Psoas muscle (tissue), 8 donors: ENCODE measurements around the gene SLCO2A1. TPM values are rescaled to one million over a fixed set of nuclear protein-coding genes. Genes with fewer than 3 reads are reported as not detected.

Experiments used
- ATAC-seq, 4 donors: fragments of 200-7000 bp; cut with Tn5 transposase; one replicate each; pipeline ENCODE4 v1.9.1; 2020; ENCODE audit warnings: moderate library complexity in 3 of 4, mild to moderate bottlenecking in 2 of 4
- DNase-seq, 2 donors: peaks; one replicate each; pipeline ENCODE4 v3.0.0-alpha.2; 2020
- H3K27ac ChIP-seq: fragments of 200-600 bp; one replicate; pipeline ENCODE4 v1.8.0; 2022
- H3K27me3 ChIP-seq, 3 donors: fragments of 200-600 bp in 1 of 3; one replicate each; pipeline versions ENCODE4 v1.6.1 to v1.8.0; 2013 to 2022; ENCODE audit warnings: low read length in 2 of 3, mild to moderate bottlenecking in 2 of 3, moderate library complexity in 1 of 3; ENCODE audit not compliant: insufficient read depth in 3 of 3
- H3K36me3 ChIP-seq, 2 donors: fragments of 200-600 bp in 1 of 2; one replicate each; pipeline versions ENCODE4 v1.6.1 to v1.8.0; 2013 to 2022; ENCODE audit warnings: low read depth in 1 of 2, mild to moderate bottlenecking in 1 of 2, moderate library complexity in 1 of 2; ENCODE audit not compliant: insufficient read depth in 1 of 2
- H3K4me1 ChIP-seq: fragments of 200-600 bp; one replicate; pipeline ENCODE4 v1.8.0; 2022
- H3K4me3 ChIP-seq: fragments of 200-600 bp; one replicate; pipeline ENCODE4 v1.8.0; 2022; ENCODE audit warnings: mild to moderate bottlenecking
- H3K9me3 ChIP-seq: fragments of 200-600 bp; one replicate; pipeline ENCODE4 v1.8.0; 2022
- WGBS, 3 donors: extraction: QIAGEN DNeasy Blood & Tissue Kit; methylation state at CpG; one replicate each; pipeline versions ENCODE4 v1.1.6 to v1.1.7; 2013; 5-methylcytosine and 5-hydroxymethylcytosine counted together
- intact Hi-C, 2 donors: fragments of 100-400 bp; cut with DNase I; formaldehyde crosslinking; loops; one replicate each; pipeline versions ENCODE4 v1.11.0 to v1.14.2; 2022
- long read RNA-seq, 2 donors: library from polyadenylated mRNA; unstranded; transcript quantifications; one replicate each; pipeline ENCODE4 v2.0.0, GENCODE V29; 2021
- polyA plus RNA-seq, 3 donors: library from polyadenylated mRNA; stranded (reverse); fragments of 200-250 nt; gene quantifications; one replicate each; pipeline ENCODE4 v1.2.3, GENCODE V29; 2013
- total RNA-seq, 4 donors: library from RNA; stranded (reverse); fragmentation: NEBNext Ultra II Directional in 2 of 4; extraction: Animal tissue kit (Norgen Biotek cat#: 25700) in 2 of 4; gene quantifications; one replicate each; pipeline versions ENCODE4 v1.2.1 to v1.2.4, GENCODE V29; 2021 to 2023
- TF ChIP-seq, protein P1 (sequence below): fragments of 200-600 bp; IDR thresholded peaks from one replicate; pipeline ENCODE4 v1.8.0; 2022; ENCODE audit warnings: antibody characterized with exemption
- donor health status: healthy with polysubstance abuse.
- donor health status: DM: no; HTN: no; CAD: no; lungs with moderate emphysema.
- donor health status: Bipolar disorder and iron deficiency.
- donor health status: healthy.
- donor health status: DM: yes; HTN: yes; CAD: no.
- donor health status: DM: no; HTN: no; CAD: no.
- donor health status: DM: no; HTN: no; CAD: no.
- donor health status: DM: yes; HTN: yes; CAD: no.

SLCO2A1 gene
- total RNA-seq, result 1 to 10 TPM; 3.7 to 5.2 (median 4.4) TPM
- 1 to 10 TPM in 2 of 3 donors, under 1 TPM in 1; 0.72 to 2.4 (median 1.4) TPM for polyA plus RNA-seq
- long read RNA-seq, donor 1, full-length matches to known transcripts, result 1 of 2 reads
- long read RNA-seq, donor 1, partial matches to known transcripts, result 1 of 2 reads
- long read RNA-seq, donor 1, other reads (novel, unspliced or antisense), result 0 of 2 reads
- long read RNA-seq, donor 2, partial matches to known transcripts, result 2 of 4 reads
- long read RNA-seq, donor 2, other reads (novel, unspliced or antisense), result 2 of 4 reads

DNA sequence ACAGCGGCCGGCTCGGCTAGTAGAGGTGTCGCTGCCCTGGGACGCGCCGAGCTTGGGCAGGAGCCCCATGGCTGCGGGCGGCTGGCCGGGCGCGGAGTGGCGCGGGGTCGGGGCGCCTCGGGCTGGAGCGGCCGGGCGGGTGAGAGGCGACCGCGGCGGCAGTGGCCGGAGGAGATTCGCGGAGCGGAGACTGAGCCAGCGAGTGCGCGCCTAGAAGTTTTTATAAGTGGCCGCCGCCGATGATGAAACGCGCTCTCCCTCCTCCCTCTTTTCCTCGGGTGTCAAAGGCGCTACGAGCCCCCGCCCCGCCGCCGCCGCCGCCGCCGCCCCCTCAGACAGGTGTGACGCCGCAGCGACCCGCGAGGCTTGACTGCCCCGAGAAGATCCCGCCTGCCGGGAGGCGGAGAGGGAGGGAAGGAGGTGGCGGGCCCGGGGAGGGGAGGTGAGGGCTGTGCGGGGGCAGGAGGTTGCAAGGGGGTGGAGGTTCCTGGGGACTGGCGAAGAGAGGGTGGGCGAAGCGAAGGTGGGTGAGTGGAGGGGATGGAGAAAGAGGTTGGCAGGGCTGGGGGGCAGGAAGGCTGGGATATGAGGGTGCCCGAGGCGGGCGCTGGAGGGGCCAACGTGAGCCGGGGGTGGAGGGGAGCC, at the start of gene SLCO2A1:
SLCO2A1 (minus strand) TSS at position 192 of the 645 bp plus-strand sequence; CDS start at position 69, 123 bp downstream.
- intact Hi-C loops, result loop anchor here in 1 of 2 donors (10.0 kb wide), 1 partner anchor 95 kb away; no protein-coding TSS in a partner anchor
- DNase-seq, result peak in 1 of 2 donors; percentile 21
- Histone ChIP-seq H3K36me3 (no peaks in the 10 kb centered on the region), H3K27ac (no peak within 1 kb of the TSS), H3K27me3 (peaks cover 0 to 28% (median 3%) of the 10 kb centered on the region in 3 donors), H3K4me3 (peak within 1 kb of the TSS; percentile 66), H3K4me1 (no peaks in the 10 kb centered on the region), H3K9me3 (no peaks in the 10 kb centered on the region)
- 1 to 3% (median 2%) methylated on average over 32 to 66 of the region's 67 CpGs for WGBS, 3 donors
- TF ChIP-seq, protein P1, sequence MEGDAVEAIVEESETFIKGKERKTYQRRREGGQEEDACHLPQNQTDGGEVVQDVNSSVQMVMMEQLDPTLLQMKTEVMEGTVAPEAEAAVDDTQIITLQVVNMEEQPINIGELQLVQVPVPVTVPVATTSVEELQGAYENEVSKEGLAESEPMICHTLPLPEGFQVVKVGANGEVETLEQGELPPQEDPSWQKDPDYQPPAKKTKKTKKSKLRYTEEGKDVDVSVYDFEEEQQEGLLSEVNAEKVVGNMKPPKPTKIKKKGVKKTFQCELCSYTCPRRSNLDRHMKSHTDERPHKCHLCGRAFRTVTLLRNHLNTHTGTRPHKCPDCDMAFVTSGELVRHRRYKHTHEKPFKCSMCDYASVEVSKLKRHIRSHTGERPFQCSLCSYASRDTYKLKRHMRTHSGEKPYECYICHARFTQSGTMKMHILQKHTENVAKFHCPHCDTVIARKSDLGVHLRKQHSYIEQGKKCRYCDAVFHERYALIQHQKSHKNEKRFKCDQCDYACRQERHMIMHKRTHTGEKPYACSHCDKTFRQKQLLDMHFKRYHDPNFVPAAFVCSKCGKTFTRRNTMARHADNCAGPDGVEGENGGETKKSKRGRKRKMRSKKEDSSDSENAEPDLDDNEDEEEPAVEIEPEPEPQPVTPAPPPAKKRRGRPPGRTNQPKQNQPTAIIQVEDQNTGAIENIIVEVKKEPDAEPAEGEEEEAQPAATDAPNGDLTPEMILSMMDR, result no peak
- ATAC-seq, result peak; percentile 51 to 67 (median 60)

DNA sequence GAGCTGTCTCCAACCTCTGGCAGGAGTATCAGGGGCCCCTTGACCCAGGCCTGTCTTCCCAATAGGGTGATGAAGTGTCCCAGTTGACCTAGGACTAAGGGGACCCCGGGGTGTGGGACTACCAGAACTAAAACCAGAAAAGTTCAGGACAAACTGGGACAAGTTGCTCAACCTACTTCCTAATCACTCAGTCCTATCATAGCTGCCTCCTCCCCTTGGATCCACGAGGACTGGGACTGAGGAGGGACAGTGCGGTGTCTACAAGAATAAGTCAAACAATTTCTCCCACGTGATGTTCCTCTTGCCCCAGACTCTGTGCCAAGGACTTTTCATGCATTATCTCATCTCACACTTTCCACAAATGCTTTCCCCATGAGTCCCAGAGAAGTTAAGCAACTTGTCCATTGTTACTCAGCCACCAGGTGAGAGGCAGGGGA, 49.4 kb upstream of the SLCO2A1 start:
- Histone ChIP-seq H3K36me3 (no peaks in the 10 kb centered on the region), H3K4me3 (no peak overlapping the region), H3K27ac (no peak overlapping the region), H3K4me1 (no peaks in the 10 kb centered on the region), H3K9me3 (peaks cover 16% of the 10 kb centered on the region), H3K27me3 (no peaks in the 10 kb centered on the region)
- intact Hi-C loops, result no loop called here
- no peak for DNase-seq
- peak in 2 of 4 donors; percentile 41 to 42 for ATAC-seq
- TF ChIP-seq, protein P1, result no peak
- WGBS, 3 donors, result 60 to 70% (median 62%) methylated on average over 4 of the region's 4 CpGs

DNA sequence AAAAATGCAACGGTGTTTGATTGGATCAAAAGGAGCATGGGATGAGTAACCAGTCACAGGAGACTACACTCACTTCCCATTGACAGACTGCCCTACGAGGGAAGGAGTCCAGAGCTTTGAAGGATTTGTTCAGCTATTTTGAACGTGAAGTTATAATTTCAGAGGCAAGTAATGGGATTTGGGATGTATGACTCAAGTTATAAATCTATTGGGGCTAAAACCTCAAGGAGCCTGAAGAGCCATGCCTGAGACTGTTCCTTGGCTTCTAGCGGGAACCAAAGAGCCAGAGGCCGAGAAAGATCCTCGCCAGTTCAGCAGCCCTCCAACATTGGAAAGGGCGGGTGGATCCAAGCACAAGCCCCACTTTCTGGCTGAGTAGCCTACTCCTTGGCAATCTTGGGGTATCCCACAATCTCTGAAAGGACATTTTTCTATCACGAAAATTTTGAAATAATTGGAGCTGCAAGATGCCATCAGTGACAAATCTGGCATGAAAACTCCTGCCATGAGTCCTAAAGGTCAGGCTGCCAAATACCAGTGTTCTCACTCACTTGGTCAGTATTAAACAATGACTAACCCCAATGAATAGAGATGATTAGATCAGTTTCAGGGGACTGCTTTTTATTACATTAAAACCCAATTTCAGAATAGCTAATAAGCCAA, 48.6 kb upstream of the SLCO2A1 start:
- ATAC-seq, result peak in 2 of 4 donors; percentile 43 to 52
- WGBS, 3 donors, result 55 to 75% (median 63%) methylated on average over 8 of the region's 8 CpGs

DNA sequence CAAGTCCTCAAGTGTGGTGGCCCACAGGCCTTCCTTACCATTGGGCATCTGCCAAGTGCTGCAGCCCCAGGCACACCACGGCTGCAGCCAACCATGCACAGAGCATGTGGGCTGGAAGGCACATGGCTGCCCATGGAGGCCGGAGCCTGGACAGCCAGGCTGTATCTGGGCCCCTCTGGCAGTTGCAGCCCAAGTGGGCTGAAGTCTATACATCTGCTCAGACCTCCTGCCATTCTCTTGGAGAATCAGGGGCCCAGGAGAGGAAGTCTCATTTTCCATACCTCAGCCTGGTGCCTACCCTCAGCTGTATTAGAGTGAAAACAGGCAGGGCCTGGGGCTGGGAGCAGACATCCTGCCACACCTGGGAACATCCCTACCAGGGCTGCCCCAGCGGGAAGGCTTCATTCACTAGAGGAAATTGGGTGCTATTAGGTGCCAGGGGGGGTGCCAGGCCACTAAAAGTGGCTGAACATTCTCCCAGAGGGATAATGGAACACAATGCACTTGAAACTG, 48.0 kb upstream of the SLCO2A1 start:
- ATAC-seq (no peak), DNase-seq (no peak)
- Histone ChIP-seq H3K4me3 (no peak overlapping the region), H3K27me3 (peaks cover 0 to 3% (median 0%) of the 10 kb centered on the region in 3 donors), H3K9me3 (peaks cover 16% of the 10 kb centered on the region), H3K4me1 (no peaks in the 10 kb centered on the region), H3K27ac (no peak overlapping the region), H3K36me3 (no peaks in the 10 kb centered on the region)
- intact Hi-C loops, result no loop called here
- TF ChIP-seq, protein P1, result no peak
- WGBS, 3 donors, result 77 to 84% (median 83%) methylated on average over 3 of the region's 3 CpGs

More for the DNA sequence above, 48.6 kb upstream of the SLCO2A1 start:
- DNase-seq, result no peak
- TF ChIP-seq, protein P1, result no peak
- Histone ChIP-seq H3K9me3 (peaks cover 16% of the 10 kb centered on the region), H3K4me3 (no peak overlapping the region), H3K27ac (no peak overlapping the region), H3K36me3 (no peaks in the 10 kb centered on the region), H3K4me1 (no peaks in the 10 kb centered on the region), H3K27me3 (no peaks in the 10 kb centered on the region)
- intact Hi-C loops, result no loop called here
